Brain microvascular endothelial cell (primary cell): ENCODE measurements around the gene EBF3.
A peak's percentile ranks its signal among the peaks of the same experiment; 100 is the strongest.

ENCODE experiments used
- DNase-seq: peaks from one replicate; pipeline ENCODE4 v3.0.0-alpha.2; 2020
- H3K27ac ChIP-seq: fragments of 250-450 bp; sonication (Bioruptor Pico); 2 replicates; pipeline ENCODE4 v1.5.1; 2020; ENCODE audit warnings: mild to moderate bottlenecking, moderate library complexity
- H3K27me3 ChIP-seq: fragments of 250-450 bp; sonication (Bioruptor Pico); replicated peaks from 2 replicates; pipeline ENCODE4 v1.5.1; 2020; ENCODE audit warnings: mild to moderate bottlenecking
- H3K36me3 ChIP-seq: fragments of 250-450 bp; sonication (Bioruptor Pico); replicated peaks from 2 replicates; pipeline ENCODE4 v1.5.1; 2020; ENCODE audit warnings: mild to moderate bottlenecking
- H3K4me3 ChIP-seq: 2 replicates; pipeline ENCODE4 v1.5.1; 2011; ENCODE audit warnings: low read depth, mild to moderate bottlenecking, control low read depth, low read length, moderate library complexity
- CTCF ChIP-seq: IDR thresholded peaks from 2 replicates; pipeline ENCODE4 v1.5.1; 2011; ENCODE audit warnings: low read depth, mild to moderate bottlenecking, moderate library complexity, low read length, control low read depth, inconsistent platforms; ENCODE audit errors: missing control alignments
- in situ Hi-C: cut with HindIII; loops from 2 replicates; pipeline ENCODE4 v1.10.0; 2017; ENCODE audit warnings: low sequenced_read_pairs, low pct_ligation_motif_present

The EBF3 gene

GRCh38 chr10:129972966-129973673 is 9.0 kb upstream of the EBF3 start:
- H3K36me3 ChIP-seq = no peaks in the 10 kb centered on the region
- H3K27ac ChIP-seq = no peak overlapping the region
- no peak for TF ChIP-seq CTCF
- in situ Hi-C loops = no loop called here
- H3K4me3 ChIP-seq = no peak overlapping the region
- peaks cover 56% of the 10 kb centered on the region for H3K27me3 ChIP-seq
- no peak for DNase-seq

- DNase-seq = no peak
- Histone ChIP-seq H3K27ac (no peak overlapping the region), H3K4me3 (no peak overlapping the region), H3K27me3 (peaks cover 64% of the 10 kb centered on the region), H3K36me3 (no peaks in the 10 kb centered on the region)
- in situ Hi-C loops = no loop called here
- no peak for TF ChIP-seq CTCF
Measured at GRCh38 chr10:129972145-129972965, 8.3 kb upstream of the EBF3 start.

- in situ Hi-C loops = no loop called here
- no peak overlapping the region for H3K27ac ChIP-seq
- TF ChIP-seq CTCF = peak; percentile 30
- peaks cover 72% of the 10 kb centered on the region for H3K27me3 ChIP-seq
- H3K4me3 ChIP-seq = no peak overlapping the region
- no peaks in the 10 kb centered on the region for H3K36me3 ChIP-seq
- no peak for DNase-seq
Measured at GRCh38 chr10:129971381-129972144, 7.5 kb upstream of the EBF3 start.

- Histone ChIP-seq H3K36me3 (no peaks in the 10 kb centered on the region), H3K4me3 (no peak overlapping the region), H3K27me3 (peaks cover 80% of the 10 kb centered on the region), H3K27ac (no peak overlapping the region)
- DNase-seq = no peak
- in situ Hi-C loops = no loop called here
- TF ChIP-seq CTCF = no peak
Measured at GRCh38 chr10:129970465-129971364, 6.6 kb upstream of the EBF3 start.

GRCh38 chr10:129969911-129970464 is 5.9 kb upstream of the EBF3 start:
- in situ Hi-C loops = no loop called here
- no peak for TF ChIP-seq CTCF
- Histone ChIP-seq H3K27me3 (peaks cover 87% of the 10 kb centered on the region), H3K36me3 (no peaks in the 10 kb centered on the region), H3K4me3 (no peak overlapping the region), H3K27ac (no peak overlapping the region)
- no peak for DNase-seq
